BLaER1 (cell line): ENCODE results near the gene FBLN2.

Experiments
- H3K27ac ChIP-seq: shearing (Covaris generic); formaldehyde crosslinking; 2 replicates; pipeline ENCODE4 v1.8.1; 2022
- H3K27me3 ChIP-seq: shearing (Covaris generic); formaldehyde crosslinking; 2 replicates; pipeline ENCODE4 v1.8.1; 2022
- H3K36me3 ChIP-seq: shearing (Covaris generic); formaldehyde crosslinking; 2 replicates; pipeline ENCODE4 v1.8.1; 2022
- H3K4me1 ChIP-seq: shearing (Covaris generic); formaldehyde crosslinking; 2 replicates; pipeline ENCODE4 v1.8.1; 2022
- H3K4me2 ChIP-seq: shearing (Covaris generic); formaldehyde crosslinking; 2 replicates; pipeline ENCODE4 v1.8.1; 2022
- H3K4me3 ChIP-seq: shearing (Covaris generic); formaldehyde crosslinking; 2 replicates; pipeline ENCODE4 v1.8.1; 2022
- H3K9ac ChIP-seq: shearing (Covaris generic); formaldehyde crosslinking; 2 replicates; pipeline ENCODE4 v1.8.1; 2022
- H3K9me3 ChIP-seq: shearing (Covaris generic); formaldehyde crosslinking; 2 replicates; pipeline ENCODE4 v1.8.1; 2022
- H4K20me1 ChIP-seq: shearing (Covaris generic); formaldehyde crosslinking; 2 replicates; pipeline ENCODE4 v1.8.1; 2022
- Cebpa-rat ChIP-seq: shearing (Covaris generic); IDR thresholded peaks from 2 replicates; pipeline ENCODE4 v1.8.1; 2022

The FBLN2 gene

DNA sequence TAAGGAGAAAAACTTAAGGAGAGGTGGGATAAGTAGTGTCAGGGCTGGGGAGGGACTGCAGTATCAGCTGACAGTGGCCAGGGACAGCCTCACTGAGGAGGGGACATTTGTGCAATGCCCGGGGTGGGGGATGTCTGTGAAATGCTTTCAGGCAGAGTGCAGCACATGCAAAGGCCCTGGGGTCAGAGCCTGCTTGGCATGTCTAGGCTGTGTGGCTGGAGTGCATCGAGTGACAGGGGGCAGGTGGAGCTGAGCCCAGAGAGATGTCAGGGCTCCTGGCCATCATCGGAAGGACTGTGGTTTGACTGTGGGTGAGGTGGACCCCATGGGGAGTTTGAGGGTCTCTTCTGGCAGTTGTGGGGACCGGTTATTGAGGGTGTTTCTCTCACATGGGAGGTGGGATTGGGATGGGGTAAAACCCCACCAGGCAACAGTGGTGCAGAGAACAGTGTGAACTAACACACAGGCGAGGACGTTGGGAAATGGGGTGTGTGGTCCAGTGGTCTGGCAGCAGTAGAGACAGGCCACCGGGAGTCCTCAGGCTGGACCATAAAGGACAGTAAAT lies 61.2 kb downstream of the FBLN2 start:
- H3K9ac ChIP-seq = no peak overlapping the region

DNA sequence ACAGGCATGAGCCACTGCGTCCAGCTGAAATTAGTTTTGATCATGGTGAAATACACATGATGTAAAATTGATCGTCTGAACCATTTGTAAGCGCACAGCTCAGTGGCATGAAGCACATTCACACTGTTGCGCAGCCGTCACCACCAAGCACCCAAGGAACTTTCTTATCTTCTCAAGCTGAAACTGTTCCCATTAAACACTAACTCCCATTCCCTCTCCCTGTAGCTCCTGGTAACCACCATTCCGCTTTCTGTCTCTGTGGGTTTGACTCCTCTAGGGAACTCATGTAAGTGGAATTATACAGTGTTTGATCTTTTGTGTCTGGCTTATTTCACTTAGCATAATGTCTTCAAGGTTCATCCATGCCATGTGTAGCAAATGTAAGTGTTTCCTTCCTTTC lies 62.3 kb downstream of the FBLN2 start:
- no peaks in the 10 kb centered on the region for H3K27me3 ChIP-seq
- no peaks in the 10 kb centered on the region for H3K4me1 ChIP-seq
- no peak overlapping the region for H3K4me2 ChIP-seq
- no peak overlapping the region for H3K4me3 ChIP-seq
- TF ChIP-seq Cebpa-rat = no peak
- no peak overlapping the region for H3K9ac ChIP-seq
- no peaks in the 10 kb centered on the region for H3K9me3 ChIP-seq
- no peaks in the 10 kb centered on the region for H4K20me1 ChIP-seq
- H3K36me3 ChIP-seq = no peaks in the 10 kb centered on the region
- H3K27ac ChIP-seq = no peak overlapping the region

More for the DNA sequence above, 61.2 kb downstream of the FBLN2 start:
- no peak overlapping the region for H3K4me2 ChIP-seq
- TF ChIP-seq Cebpa-rat = no peak
- H3K4me3 ChIP-seq = no peak overlapping the region
- no peaks in the 10 kb centered on the region for H3K9me3 ChIP-seq
- H3K4me1 ChIP-seq = no peaks in the 10 kb centered on the region
- H3K36me3 ChIP-seq = no peaks in the 10 kb centered on the region
- H4K20me1 ChIP-seq = no peaks in the 10 kb centered on the region
- no peak overlapping the region for H3K27ac ChIP-seq
- H3K27me3 ChIP-seq = no peaks in the 10 kb centered on the region

- Histone ChIP-seq H3K27me3 (no peaks in the 10 kb centered on the region), H3K9me3 (no peaks in the 10 kb centered on the region), H3K27ac (no peak overlapping the region), H3K4me1 (no peaks in the 10 kb centered on the region), H3K4me2 (no peak overlapping the region), H3K36me3 (no peaks in the 10 kb centered on the region), H3K4me3 (no peak overlapping the region), H4K20me1 (no peaks in the 10 kb centered on the region), H3K9ac (no peak overlapping the region)
- no peak for TF ChIP-seq Cebpa-rat
Observed at GRCh38 chr3:13612829-13613228, 63.9 kb downstream of the FBLN2 start.

- no peaks in the 10 kb centered on the region for H3K27me3 ChIP-seq
- H3K4me1 ChIP-seq = no peaks in the 10 kb centered on the region
- H4K20me1 ChIP-seq = no peaks in the 10 kb centered on the region
- no peak overlapping the region for H3K4me2 ChIP-seq
- H3K36me3 ChIP-seq = no peaks in the 10 kb centered on the region
- no peaks in the 10 kb centered on the region for H3K9me3 ChIP-seq
- no peak for TF ChIP-seq Cebpa-rat
- no peak overlapping the region for H3K27ac ChIP-seq
- no peak overlapping the region for H3K4me3 ChIP-seq
- H3K9ac ChIP-seq = no peak overlapping the region
Observed at GRCh38 chr3:13613343-13614190, 64.6 kb downstream of the FBLN2 start.

DNA sequence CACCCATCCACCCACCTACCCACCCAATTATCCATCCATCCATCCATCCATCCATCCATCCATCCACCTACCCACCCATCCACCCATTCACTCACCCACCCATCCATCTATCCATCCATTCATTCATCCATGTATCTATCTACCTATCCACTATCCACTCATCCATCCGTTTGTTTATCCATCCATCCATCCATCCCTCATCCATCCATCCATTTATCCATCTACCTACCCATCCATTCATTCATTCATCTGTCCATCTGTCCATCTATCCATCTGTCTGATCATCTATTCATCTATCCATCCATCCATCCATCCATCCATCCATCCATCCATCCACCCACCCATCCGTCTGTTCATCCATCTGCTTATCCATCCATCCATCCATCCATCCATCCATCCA lies 65.7 kb downstream of the FBLN2 start:
- Histone ChIP-seq H3K27me3 (no peaks in the 10 kb centered on the region), H3K4me1 (no peaks in the 10 kb centered on the region), H4K20me1 (no peaks in the 10 kb centered on the region), H3K4me2 (no peak overlapping the region), H3K4me3 (no peak overlapping the region), H3K36me3 (no peaks in the 10 kb centered on the region), H3K9ac (no peak overlapping the region), H3K27ac (no peak overlapping the region), H3K9me3 (no peaks in the 10 kb centered on the region)
- no peak for TF ChIP-seq Cebpa-rat

- no peak for TF ChIP-seq Cebpa-rat
- Histone ChIP-seq H3K27me3 (no peaks in the 10 kb centered on the region), H3K4me2 (no peak overlapping the region)
Observed at GRCh38 chr3:13615019-13615528, 66.1 kb downstream of the FBLN2 start.

DNA sequence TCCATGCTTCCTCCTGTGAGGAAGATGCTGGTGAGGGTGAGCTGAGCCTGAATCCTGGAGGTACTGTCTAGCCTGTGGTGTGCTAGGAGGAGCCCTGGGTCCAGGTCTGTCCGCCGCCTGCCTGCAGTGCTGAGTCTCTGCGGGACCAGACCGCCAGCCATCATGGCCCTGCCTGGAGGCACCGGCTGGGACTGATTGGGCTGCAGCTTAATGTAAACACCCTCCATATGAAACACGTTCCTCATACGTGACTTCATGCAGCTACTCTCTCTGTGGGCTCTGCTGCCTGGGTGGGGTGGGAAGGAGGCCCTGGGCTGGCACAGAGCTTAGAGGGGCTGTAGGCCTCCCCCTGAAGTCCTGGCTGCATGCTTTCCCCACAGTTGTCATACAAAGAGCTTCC lies 67.4 kb downstream of the FBLN2 start:
- no peak overlapping the region for H3K4me2 ChIP-seq
- no peak overlapping the region for H3K27ac ChIP-seq
- peaks cover 8% of the 10 kb centered on the region for H3K4me1 ChIP-seq
- H3K27me3 ChIP-seq = no peaks in the 10 kb centered on the region
- H3K9me3 ChIP-seq = no peaks in the 10 kb centered on the region
- no peak overlapping the region for H3K4me3 ChIP-seq
- H3K36me3 ChIP-seq = no peaks in the 10 kb centered on the region
- no peaks in the 10 kb centered on the region for H4K20me1 ChIP-seq
- TF ChIP-seq Cebpa-rat = no peak
- H3K9ac ChIP-seq = no peak overlapping the region

More at GRCh38 chr3:13615019-13615528, 66.1 kb downstream of the FBLN2 start:
- Histone ChIP-seq H3K4me3 (no peak overlapping the region), H4K20me1 (no peaks in the 10 kb centered on the region), H3K9me3 (no peaks in the 10 kb centered on the region), H3K4me1 (no peaks in the 10 kb centered on the region), H3K27ac (no peak overlapping the region), H3K9ac (no peak overlapping the region), H3K36me3 (no peaks in the 10 kb centered on the region)

- TF ChIP-seq Cebpa-rat = no peak
- Histone ChIP-seq H3K27ac (no peak overlapping the region), H3K9me3 (no peaks in the 10 kb centered on the region), H3K9ac (no peak overlapping the region), H3K27me3 (no peaks in the 10 kb centered on the region), H3K4me2 (no peak overlapping the region), H3K4me1 (peaks cover 17% of the 10 kb centered on the region), H3K36me3 (no peaks in the 10 kb centered on the region), H4K20me1 (no peaks in the 10 kb centered on the region), H3K4me3 (no peak overlapping the region)
Observed at GRCh38 chr3:13617097-13617738, 68.3 kb downstream of the FBLN2 start.

DNA sequence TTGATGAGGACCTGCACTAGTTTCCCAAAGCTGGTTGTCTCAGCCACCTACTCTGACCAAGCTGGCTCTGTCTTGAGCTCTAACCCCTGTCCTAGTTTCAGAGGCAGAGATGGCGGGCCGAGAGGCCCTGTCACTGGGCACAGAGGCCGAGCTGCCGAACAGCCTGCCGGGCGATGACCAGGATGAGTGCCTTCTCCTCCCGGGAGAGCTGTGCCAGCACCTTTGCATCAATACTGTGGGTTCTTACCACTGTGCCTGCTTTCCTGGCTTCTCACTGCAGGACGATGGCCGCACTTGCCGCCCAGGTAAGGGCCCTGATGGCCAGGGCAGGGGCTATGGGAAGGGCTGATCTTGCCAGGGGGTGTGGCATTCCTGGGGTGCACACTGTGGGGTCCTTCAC lies 69.1 kb downstream of the FBLN2 start:
- H3K9me3 ChIP-seq = no peaks in the 10 kb centered on the region
- H4K20me1 ChIP-seq = no peaks in the 10 kb centered on the region
- H3K4me1 ChIP-seq = peaks cover 25% of the 10 kb centered on the region
- no peak overlapping the region for H3K4me2 ChIP-seq
- no peaks in the 10 kb centered on the region for H3K36me3 ChIP-seq
- no peak overlapping the region for H3K4me3 ChIP-seq
- TF ChIP-seq Cebpa-rat = no peak
- no peak overlapping the region for H3K9ac ChIP-seq
- no peaks in the 10 kb centered on the region for H3K27me3 ChIP-seq
- no peak overlapping the region for H3K27ac ChIP-seq

GRCh38 chr3:13618836-13619235 lies 69.9 kb downstream of the FBLN2 start:
- H3K4me2 ChIP-seq = no peak overlapping the region
- peaks cover 26% of the 10 kb centered on the region for H3K4me1 ChIP-seq
- no peak for TF ChIP-seq Cebpa-rat
- no peaks in the 10 kb centered on the region for H3K36me3 ChIP-seq
- no peak overlapping the region for H3K4me3 ChIP-seq
- no peaks in the 10 kb centered on the region for H3K9me3 ChIP-seq
- no peak overlapping the region for H3K27ac ChIP-seq
- H3K27me3 ChIP-seq = no peaks in the 10 kb centered on the region
- no peaks in the 10 kb centered on the region for H4K20me1 ChIP-seq
- no peak overlapping the region for H3K9ac ChIP-seq
